CD4-positive, alpha-beta T cell treated with Interleukin-12 subunit alpha and Interleukin-12 subunit beta, for 1 hour (primary cell): ENCODE results near the gene TMEM42.
"Not testable (repeated sequence)": the region's sequence is repeated elsewhere in the genome, so short reads cannot be mapped to it uniquely, and the experiment has no call there.

Source experiments
- DNase-seq: peaks from one replicate; pipeline ENCODE4 v3.0.0-alpha.2; 2020

Gene TMEM42

DNA sequence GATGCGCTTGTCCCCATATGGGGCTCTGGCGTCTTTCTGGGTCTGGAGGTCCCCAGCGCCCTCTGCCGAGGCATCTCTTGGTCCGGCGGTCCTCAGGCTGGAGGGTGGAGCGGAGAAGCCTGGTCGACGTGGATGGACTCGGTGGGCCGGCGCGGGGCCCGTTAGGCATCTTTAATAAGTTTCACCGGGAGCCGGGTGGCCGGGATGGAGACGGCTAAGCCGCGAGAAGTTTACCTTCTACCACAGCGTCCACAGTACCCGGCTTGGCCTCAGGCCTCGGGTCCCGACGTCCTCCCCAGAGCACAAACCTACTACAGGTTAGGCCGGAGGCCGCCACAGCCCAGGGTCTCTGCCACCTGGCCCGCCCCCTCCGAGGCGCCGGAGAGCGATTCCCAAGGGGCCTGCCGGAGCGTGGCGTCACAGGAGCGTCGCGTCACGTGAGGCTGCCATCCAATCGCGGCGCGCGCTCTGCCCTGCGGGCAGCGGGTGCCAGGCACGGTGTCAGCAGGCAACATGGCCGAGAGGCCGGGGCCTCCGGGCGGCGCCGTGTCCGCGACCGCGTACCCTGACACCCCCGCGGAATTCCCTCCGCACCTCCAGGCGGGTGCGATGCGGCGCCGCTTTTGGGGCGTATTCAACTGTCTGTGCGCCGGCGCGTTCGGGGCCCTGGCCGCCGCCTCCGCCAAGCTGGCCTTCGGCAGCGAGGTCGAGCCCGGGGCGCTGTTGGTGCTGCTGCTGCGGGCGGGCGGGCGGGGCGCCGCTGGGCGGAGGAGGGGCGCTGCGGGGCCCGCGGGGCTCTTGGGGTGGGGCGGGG lies at the start of gene TMEM42:
Gene TMEM42, plus strand, starts transcription at position 501 of the 814 bp plus-strand sequence. Its CDS starts 13 bp downstream, at position 514.
- DNase-seq = peak; percentile 92

DNA sequence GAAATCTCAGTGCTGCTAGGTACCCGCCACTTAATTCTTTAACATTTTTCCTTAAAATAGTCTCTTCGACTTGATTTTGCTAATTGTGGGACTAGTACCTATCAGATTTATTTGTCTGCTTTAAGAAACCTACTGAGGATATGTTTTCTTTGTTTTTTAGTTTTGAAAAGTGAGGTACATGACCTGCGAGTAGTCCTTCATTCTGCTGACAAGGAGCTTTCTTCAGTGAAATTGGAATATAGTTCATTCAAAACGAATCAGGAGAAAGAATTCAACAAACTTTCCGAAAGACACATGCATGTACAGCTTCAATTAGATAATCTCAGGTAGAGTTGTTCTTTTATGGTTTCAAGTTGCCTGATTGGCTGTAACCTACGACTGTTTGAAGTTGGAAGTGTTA lies 47.0 kb upstream of the TMEM42 start:
- DNase-seq = no peak

DNA sequence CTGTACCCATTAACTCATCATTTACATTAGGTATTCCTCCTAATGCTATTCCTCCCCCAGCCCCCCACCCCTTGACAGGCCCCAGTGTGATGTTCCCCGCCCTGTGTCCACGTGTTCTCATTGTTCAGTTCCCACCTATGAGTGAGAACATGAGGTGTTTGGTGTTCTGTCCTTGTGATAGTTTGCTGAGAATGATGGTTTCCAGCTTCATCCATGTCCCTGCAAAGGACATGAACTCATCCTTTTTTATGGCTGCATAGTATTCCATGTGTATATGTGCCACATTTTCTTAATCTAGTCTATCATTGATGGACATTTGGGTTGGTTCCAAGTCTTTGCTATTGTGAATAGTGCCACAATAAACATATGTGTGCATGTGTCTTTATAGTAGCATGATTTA lies 45.4 kb upstream of the TMEM42 start:
- DNase-seq = not testable (repeated sequence)

DNA sequence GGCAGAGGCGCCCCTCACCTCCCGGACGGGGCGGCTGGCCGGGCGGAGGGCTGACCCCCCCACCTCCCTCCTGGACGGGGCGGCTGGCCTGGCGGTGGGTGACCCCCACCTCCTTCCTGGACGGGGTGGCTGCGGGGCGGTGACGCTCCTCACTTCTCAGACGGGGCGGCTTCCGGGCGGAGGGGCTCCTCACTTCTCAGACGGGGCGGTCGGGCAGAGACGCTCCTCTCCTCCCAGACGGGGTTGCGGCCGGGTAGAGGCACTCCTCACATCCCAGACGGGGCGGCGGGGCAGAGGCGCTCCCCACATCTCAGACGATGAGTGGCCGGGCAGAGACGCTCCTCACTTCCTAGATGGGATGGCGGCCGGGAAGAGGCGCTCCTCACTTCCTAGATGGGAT lies 40.5 kb upstream of the TMEM42 start:
- not testable (repeated sequence) for DNase-seq

DNA sequence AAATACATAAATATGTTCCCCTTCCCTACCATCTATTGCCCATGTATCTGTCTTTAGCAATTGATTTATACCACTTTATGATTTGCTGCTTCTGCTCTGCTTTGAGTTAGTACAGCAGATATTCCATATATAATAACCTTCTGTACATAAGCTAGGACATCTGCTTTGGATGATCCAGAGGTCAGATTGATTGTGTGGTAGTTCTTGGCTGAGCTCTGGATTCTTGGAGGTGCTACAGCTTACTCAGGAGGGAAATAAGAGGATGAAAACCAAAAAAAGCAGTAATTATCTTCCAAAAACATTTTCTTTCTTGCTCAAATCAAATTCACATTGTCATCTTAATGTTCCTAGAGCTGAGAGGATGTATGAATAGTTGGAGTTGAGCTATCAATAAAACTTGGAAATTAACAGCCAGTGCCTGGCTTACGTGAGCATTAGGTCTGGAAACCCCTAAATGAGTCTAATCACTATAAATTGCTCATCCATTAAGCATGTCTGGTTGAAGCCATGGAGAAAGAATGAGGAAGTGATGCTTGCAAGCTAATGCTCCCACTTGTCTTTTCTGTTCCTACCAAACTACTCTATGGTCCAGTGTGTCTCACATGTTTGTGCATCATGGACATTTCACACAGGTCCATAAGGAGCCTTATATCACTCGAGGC lies 36.3 kb upstream of the TMEM42 start:
- DNase-seq = no peak

DNA sequence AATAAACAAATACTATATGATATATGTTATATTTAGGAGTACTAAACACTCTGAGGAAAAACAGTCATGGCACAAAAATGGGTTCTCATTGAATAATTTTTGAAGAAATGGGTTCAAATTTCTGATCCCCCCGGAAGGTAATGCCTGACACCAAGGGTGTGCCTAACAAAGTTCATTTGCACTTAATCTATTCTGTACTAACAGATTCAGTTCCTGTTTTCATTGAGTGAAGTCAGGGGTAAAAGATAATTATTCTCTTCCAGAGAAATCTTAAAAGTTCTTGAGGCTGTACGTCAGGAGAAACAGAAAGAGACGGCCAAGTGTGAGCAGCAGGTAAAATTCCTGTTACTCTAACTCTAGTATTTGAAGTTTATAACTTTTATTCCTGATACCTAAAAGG lies 34.5 kb upstream of the TMEM42 start:
- DNase-seq = no peak

DNA sequence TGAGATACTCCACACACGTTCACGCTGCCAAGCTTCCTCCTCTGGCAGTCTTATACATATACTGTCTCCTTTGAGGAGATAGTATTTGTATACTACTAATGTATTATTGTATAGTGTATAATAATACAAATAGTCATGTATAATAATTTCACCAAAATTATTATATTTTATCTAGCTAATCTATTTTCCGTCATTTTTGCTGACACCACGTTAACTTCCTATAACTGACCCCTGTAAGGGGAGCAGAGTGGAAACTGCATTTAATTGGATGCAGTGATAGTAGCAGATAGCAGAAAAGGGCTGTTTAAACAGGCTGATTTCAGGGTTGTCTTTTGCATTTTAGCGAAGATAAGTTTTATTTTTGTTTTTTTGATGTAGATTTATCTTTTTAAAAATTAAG lies 30.5 kb upstream of the TMEM42 start:
- no peak for DNase-seq

DNA sequence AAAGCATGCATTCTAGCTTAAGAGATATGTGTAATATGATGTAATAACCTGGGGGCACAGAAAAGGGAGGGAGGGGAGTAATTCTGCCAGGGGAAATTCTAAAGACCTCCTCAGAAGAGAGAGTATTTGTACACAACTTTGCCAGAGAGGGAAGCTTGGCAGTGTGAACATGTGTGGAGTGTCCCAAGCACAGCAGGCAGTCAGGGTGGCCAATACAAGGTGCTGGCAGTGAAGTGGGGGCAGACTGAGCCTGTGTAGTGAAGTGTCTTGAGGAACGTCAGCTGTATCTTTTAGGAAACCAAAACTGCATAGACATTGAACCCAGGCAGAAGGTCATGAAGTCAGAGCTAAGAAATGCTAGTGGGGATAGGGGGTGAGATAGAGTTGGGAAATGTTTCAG lies 29.7 kb upstream of the TMEM42 start:
- DNase-seq = no peak

DNA sequence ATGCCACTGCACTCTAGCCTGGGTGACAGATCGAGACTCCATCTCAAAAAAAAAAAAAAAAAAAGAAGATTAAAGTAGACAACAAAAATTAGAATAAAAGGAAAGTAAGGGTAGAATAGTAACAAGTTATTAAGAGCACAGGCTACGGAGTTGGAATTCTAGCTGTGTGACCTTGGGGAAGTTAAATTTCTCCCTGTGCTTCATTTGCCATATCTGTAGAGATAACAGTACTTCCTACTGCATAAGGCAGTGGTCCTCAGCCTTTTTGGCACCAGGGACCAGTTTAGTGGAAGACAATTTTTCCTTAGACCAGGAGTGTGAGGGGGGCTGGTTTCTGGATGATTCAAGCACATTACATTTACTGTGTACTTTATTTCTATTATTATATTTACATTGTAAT lies 28.7 kb upstream of the TMEM42 start:
- DNase-seq = no peak

DNA sequence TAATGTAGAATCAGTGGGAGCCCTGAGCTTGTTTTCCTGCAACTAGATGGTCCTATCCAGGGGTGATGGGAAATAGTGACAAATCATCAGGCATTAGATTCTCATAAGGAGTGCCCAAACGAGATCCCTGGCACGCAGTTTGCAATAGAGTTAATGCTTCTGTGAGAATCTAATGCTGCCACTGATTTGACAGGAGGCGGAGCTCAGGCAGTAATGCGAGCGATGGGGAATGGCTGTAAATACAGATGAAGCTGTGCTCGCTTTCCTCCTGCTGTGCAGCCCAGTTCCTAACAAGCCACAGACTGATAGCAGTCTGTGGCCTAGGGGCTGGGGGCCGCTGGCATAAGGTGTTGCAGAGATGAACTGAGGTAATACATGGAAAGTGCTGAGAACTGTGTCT lies 28.3 kb upstream of the TMEM42 start:
- DNase-seq = no peak

DNA sequence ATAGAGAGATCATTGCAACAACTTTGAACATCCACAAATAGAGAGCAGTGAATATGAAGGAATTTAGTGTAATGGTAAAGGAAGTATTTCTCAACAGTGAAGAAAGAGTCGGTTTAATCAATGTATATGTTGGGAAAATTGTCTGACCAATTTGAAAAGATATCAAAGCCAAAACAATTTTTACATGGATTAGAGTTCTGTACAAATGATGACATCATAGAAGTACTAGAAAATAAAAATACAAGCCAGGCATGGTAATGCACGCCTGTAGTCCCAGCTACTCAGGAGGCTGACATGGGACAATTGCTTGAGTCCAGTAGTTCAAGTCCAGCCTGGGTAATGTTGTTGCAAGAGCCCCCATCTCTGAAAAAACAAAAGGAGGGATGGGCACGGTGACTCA lies 26.0 kb upstream of the TMEM42 start:
- no peak for DNase-seq

DNA sequence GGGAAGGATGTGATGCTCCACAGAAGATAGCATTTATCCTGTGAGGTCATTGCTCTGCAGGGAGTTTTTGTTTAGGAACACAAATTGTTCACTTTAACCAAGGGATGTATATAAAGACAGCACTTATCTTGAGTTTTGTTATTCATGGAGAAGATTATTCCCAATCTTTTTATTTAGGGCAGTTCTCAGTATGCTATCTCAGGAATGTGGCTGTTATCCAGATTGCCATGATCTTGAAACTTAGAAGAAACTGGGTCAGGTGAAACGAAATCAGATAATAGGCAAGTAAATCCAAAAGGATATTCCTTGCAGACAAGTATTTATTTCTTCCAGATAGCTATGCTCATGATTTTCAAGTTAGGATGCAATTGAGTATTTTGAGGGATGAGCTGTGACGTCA lies 19.3 kb upstream of the TMEM42 start:
- no peak for DNase-seq

DNA sequence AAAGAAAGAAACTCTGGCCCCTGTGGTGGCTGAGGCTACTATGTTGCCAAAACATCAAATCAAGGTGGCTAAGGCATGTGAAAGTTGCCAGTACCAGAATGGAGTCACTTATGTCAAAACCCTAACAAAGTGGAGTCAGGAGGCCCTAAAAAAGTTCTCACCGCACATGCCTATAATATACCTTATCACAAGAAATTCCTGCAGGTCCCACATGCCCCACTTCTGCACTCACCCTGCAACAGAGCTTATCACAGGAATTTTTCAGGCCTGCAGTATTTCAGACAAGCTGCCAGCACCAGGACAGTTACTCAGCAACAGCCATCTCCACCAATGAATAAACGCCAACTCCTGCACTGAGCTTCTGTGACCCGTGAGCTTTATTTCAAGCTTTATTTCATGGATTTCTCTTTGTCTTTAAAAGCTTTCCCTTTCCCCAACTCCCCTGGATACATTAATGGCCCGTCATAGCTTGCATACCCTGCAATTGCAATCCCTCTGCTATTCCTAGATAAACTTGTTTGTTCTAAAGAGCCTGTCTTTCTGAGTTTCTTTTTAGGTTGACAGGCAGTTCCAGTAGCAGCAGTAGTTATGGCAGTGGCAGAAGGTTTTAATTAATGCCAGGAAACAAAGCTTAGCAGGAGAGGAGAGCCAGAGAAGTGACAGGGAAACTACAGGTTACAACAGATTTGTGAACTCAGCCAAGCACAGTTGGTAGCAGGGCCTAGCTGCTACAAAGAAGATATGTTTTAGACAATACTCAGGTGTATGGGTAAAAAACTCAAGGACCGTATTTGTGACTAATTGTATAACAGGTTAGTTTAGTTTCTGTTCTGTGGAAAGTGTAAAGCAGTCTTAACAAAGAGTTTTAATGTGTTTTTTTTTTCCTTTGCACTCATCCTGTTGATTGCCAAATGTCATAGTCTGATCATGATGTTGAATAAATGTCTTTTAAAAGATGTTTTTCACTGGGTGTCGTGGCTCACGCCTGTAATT lies 15.9 kb upstream of the TMEM42 start:
- DNase-seq = no peak

DNA sequence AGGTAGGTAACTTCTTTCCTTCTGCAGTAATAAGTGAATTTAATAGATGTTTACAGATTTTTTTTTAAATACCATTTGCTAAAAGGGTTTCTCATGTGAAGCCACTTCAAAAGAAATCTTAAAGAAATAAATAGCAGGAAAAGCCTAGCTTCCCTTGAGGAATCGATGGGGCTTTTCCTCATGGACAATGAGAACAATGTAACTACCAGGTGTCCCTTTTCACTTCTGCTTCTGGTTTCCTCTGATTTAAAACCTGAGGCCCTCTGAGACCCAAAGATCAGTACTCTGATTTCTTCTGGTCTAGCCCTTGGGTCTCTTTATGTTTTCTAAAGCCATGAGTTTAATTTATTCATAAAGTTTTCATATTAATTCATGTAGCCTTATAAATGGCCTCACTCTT lies 13.1 kb upstream of the TMEM42 start:
- no peak for DNase-seq

DNA sequence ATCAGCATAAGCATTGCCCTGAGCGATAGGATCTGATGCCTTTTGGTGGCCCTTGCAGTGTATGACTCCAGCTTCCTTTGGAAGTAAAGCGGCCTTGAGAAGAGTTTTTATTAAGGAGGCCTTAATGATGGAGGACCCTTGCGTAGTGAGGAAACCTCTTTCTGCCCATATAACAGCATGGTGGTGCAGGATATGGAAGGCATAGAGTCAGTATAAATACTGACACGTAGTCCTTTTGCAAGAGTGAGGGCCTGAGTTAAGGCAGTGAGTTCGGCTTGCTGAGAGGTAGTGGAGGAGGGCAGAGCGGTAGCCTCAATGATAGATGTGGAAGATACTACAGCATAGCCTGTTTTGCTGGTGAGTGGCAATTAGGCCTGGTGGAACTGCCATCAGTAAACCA lies 5.0 kb upstream of the TMEM42 start:
- DNase-seq = not testable (repeated sequence)

DNA sequence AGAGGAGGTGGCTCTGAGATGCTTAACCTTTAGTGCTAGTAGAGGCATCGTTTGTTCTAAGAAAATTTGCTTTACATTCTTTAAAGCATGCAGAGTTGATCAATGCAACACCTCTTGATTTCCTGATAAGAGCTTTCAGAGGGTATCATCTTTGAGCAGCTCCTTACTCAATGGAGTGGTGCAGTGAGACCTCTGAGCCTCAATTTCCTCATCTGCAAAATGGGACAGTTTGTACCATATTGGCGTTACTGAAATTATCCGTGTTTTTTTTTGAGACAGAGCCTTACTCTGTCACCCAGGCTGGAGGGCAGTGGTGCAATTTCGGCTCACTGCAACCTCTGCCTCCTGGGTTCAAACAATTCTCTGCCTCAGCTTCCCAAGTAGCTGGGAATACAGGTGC lies 1.6 kb upstream of the TMEM42 start:
- DNase-seq = no peak

DNA sequence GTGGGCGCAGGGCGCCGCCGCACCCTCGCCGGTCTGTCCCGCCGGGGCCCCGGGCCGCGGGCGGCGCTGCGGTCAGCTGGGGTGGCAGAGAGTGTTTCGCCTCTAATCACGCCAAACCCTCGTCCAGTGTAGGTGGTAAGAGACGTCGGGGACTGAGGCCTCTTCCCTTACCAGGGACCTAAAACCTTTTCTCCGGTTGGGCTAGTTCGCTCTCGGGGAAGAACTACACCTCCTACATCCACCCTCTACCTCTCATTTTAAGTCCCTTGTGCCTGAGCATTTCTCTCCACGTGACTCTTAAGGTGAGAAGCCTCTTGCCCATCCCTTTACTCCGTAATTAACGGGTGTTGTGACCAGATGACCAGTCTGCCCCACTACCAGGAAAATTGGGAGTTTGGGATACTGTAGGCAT lies 520 bp downstream of the TMEM42 start:
- DNase-seq = no peak

DNA sequence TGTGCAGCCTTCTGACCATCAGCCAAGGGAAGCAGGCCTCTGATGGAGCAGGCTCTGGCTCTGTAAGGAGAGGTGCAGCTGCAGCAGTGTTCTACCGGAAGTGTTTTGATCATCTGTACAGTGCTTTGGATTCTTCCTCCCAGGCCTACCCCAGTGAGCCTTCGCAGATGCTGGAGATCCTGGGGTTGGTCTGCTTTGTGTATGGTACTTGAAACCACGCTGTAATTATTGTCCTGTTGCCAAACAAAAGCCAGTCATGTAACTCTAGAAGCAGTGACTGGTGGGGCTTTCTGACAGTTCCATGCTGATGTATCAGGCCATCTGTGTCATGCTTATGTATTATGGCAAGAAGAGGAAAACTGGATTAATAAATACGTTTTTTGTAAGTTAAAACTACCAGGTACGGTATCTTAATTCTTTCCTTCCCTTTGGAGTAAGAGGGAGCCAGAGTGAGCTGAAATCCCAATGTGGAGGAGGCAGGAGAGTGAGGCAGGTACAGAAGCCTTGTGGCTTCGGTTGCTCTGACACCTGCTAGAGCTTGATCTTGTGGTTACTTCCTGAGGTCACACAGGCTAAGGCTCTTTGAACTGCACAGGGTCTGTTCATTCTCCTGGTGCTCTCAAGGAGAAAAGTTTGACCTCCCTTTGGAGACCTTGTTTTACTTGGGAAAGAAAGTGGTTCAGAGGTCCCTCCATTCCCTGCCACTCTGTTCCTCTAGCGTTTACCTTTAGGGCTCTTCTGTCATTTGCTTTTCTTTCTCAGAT lies 3.7 kb downstream of the TMEM42 start:
- peak; percentile 20 for DNase-seq

DNA sequence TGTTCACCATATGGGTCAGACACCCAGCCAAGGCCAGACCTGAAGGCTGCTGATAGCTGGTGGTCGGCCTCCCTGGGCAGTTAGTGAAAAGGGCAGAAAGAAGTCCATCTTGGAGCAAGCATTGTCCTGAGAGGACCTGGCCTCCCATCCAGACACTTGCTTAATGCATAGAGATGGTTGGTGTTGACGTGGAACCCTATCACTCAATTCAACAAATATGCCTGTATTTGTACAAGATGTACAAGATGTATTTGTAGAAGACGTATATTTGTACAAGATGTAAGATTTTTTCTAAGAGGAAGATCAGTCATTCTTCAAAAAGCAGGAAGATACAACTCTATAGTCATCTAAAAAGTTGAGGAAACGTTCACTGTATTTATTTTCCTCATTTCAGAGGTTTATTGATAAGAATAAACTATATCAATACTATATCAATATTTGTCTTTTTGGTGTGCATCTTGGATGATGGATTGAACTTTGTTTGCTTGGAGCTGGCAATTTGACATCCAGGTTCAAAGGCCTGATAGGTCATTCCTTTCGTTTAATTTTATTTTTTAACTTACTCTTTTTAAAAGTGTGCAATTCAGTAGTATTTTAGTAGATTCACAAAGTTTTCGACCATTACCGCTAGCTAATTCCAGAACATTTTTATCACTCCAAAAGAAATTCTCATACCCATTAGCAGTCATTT lies 5.9 kb downstream of the TMEM42 start:
- DNase-seq = no peak

DNA sequence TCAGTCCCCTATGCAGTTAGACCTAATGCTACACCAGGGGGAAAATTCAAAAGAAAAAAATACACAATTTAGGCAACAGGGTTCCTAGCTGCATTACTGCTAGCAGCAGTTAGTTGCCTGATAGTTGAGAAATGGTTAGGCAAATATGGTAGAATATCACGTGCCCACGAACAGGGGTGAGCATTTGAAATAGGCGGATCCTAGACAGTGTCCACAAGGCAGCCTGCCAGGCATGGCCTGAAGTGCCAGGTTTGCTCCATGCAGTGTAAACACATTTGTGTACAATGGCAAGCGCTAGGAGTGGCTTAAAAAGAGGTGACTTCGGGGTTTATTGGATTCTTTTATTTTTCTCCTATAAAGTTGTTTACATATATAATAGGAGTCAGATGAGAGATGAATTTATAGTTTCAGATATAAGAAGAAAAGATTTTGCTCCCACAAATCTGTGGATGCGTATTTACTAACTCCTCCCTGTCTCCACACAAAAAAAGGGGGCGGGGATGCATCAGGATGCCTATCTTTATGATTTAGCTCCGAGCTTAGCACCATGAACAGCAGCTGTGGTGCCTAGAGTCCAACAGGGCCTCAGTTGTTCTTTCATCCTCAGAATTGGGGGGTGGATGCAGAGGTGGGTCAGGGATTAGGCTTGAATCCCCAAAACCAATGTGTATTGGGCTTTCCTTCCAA lies 8.8 kb downstream of the TMEM42 start:
- DNase-seq = no peak

DNA sequence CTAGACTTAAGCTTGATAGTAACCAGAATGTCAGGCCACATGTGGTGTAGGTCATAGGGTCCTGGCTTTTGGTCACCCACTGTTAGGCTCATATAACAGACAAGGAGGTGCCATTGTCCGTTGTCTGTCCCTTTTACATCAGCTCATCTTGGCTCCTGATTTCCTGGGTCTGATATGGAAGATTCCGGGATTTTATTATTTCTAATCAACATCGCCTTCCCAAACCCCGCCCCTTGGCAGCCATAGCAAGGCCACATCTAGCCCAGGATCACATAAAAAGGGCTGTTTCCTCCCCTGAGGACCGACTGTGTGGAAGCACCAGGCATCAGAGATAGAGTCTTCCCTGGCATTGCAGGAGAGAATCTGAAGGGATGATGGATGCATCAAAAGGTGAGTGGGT lies 12.6 kb downstream of the TMEM42 start, which contains the start of gene TGM4:
Gene TGM4, plus strand, starts transcription at position 301 of the 400 bp plus-strand sequence. Its CDS starts 71 bp downstream, at position 372.
- no peak for DNase-seq
